HG02571 (cell line): ENCODE results near the gene RAMP2.
"Not testable (repeated sequence)": the region's sequence is repeated elsewhere in the genome, so short reads cannot be mapped to it uniquely, and the experiment has no call there.

Experiments
- ATAC-seq: cut with Tn5 transposase; IDR thresholded peaks from one replicate; pipeline ENCODE4 v1.9.1; 2021; ENCODE audit warnings: mild to moderate bottlenecking, moderate library complexity; ENCODE audit not compliant: unreplicated experiment

The RAMP2 gene

GRCh38 chr17:42760652-42761581, at the start of gene RAMP2:
Gene RAMP2 (plus strand): TSS chr17:42761227. CDS start chr17:42761262, 35 bp downstream.
- no peak for ATAC-seq

DNA sequence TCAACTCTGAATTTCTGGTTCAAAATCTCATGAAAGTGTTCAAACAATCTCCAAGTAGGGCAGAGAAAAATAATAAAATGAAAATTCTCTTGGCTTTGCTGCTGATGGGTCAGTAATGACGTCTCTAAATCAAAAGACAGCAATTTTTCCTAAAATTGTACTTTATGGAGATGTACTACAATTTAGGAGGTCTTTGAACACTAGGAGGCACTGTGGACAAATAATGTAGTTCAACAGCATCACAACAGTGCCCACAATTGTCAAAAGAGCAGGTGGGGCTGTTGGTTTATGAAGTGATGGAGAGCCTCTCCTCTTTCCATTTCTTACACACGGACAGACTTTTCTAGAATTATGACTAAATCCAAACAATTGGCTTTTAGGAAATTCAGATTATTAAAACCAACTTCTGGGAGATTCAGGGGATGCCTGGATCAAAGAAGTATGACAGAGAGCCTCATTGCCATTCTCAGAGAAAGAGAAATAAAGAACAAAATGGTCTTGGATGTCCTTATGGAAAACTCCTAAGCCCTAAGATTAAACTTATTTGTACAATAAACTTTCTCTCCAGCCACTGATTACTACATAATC, 39.9 kb upstream of the RAMP2 start:
- no peak for ATAC-seq

DNA sequence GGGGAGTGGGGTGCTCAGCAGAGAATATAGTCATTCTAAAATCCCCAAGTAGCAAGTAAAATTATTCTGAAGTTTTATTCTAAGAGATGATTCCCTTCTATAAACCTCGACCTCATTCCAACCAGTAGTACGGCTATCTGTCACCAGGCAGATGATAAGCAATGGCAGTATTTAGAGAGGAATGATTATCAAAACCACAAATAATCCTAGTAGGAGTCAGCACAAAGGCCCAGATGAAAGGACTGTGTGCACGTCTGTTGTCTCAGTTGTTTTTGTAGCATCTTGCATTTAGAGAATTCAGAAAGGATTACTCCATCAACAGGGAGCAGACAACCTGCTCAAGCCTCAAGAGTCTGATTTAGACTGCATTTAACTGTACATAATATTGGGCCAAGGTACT, 37.4 kb upstream of the RAMP2 start:
- ATAC-seq, result no peak

DNA sequence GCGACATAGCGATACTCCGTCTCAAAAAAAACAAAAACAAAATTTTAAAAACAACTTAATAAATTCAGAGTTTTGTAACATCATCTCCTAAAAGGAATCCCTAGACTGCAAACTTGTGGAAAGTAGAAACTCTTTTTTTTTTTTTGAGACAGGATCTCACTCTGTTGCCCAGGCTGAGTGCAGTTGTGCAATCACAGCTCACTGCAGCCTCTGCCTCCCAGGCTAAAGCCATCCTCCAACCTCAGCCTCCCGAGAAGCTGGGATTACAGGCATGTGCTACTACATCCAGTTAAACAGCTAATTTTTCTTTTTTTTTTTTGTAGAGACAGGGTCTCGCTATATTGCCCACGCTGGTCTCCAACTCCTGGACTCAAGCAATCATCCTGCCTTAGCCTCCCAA, 35.9 kb upstream of the RAMP2 start:
- ATAC-seq, result no peak

- ATAC-seq, result no peak
Measured at GRCh38 chr17:42740699-42741098, 20.3 kb upstream of the RAMP2 start.

DNA sequence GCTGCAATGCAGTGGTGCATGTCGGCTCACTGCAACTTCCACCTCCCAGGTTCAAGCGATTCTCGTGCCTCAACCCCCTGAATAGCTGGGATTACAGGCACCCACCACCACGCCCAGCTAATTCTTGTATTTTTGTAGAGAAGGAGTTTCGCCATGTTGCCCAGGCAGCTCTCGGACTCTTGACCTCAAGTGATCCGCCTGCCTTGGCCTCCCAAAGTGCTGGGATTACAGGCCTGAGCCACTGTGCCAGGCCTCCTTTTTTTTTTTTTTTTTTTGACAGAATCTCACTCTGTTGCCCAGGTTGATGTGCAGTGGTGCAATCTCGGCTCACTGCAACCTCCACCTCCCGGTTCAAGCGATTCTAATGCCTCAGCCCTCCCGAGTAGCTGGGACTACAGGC, 18.1 kb upstream of the RAMP2 start:
- not testable (repeated sequence) for ATAC-seq

DNA sequence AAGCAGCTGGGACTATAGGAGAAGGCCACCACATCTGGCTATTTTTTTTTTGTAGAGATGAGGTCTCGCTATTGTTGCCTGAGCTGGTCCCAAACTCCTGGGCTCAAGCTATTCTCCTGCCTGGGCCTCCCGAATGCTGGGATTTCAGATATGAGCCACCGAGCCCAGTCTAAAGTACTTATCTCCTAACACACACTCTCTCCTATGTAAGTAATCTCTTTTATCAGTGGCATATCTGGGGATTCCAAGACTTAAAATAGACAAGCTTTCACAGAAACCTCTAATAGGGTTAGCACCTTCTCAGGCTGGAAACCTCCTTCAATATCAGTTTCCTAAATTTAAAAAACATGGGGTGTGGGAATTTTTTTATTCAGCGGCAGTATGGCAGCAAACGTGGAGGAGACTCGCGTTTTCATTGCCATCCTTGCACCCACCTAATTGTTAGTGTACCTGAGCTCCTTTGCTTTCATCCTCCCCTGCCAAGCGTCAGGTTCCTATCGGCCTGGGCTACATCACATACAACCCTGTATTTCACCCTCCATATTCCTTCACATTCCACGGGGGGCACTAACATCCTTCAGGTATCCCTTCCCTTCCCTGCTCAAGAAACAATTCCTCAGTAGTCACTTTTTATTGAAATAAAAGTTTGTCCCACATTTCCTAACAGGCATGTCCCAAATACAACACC, 17.3 kb upstream of the RAMP2 start:
- ATAC-seq, result no peak

DNA sequence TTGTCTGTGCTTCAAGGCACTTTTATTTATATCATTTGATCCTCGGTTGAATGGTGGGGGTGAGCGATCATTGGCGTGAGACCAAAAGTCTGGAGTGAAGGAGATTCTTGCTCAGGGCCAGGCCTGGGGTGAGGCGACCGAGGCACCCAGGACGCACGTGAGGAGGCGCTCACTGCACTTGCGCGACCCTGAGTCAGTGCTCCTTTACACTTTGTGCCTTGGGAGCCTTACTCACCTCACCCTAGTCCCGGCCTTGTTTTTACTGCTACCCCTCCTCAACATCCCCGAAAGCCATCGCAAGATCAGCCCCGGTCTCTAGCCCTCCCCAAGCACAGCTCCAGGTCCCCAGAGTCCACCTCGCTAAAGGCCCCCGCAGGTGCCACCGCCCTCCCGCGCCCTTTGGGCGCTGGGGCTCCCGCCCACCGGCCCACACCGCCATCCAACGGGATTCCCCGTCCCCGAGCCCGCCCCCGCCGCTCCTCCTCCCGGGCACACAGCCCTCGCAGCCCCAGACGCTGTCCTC, 16.7 kb upstream of the RAMP2 start:
- ATAC-seq, result peak; percentile 49

- peak; percentile 77 for ATAC-seq
Measured at GRCh38 chr17:42744806-42745617, 16.0 kb upstream of the RAMP2 start, which contains the start of gene EZH1. Gene EZH1 (minus strand): TSS chr17:42745040. CDS start chr17:42728941, 16,099 bp downstream.

DNA sequence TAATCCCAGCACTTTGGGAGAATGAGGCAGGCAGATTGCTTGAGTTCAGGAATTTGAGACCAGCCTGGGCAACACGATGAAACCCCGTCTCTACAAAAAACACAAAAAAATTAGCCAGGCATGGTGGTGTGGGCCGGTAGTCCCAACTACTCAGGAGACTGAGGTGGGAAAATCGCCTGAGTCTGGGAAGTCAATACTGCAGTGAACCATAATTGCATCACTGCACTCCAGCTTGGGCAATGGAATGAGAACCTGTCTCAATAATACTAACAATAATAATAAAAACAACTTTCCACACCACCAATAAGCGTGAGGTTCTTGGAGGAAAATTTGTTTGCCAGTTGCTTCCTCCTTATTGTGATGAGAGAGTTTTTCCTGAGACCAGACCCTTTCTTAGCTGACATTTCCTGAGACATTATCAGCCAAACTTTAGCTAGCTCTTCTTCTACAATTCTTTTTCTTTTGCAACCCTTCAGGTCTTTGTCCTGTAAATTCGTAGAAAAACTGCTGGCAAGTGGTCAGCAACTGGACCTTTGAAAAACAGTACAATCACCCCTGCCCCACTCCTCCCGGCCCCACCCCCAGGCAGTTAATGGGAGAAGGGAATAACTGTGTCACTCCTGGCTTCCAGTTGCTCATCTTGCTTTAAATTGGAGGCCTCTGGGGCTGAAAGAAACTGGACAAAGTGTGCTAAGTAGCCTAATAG, 12.7 kb upstream of the RAMP2 start:
- no peak for ATAC-seq

DNA sequence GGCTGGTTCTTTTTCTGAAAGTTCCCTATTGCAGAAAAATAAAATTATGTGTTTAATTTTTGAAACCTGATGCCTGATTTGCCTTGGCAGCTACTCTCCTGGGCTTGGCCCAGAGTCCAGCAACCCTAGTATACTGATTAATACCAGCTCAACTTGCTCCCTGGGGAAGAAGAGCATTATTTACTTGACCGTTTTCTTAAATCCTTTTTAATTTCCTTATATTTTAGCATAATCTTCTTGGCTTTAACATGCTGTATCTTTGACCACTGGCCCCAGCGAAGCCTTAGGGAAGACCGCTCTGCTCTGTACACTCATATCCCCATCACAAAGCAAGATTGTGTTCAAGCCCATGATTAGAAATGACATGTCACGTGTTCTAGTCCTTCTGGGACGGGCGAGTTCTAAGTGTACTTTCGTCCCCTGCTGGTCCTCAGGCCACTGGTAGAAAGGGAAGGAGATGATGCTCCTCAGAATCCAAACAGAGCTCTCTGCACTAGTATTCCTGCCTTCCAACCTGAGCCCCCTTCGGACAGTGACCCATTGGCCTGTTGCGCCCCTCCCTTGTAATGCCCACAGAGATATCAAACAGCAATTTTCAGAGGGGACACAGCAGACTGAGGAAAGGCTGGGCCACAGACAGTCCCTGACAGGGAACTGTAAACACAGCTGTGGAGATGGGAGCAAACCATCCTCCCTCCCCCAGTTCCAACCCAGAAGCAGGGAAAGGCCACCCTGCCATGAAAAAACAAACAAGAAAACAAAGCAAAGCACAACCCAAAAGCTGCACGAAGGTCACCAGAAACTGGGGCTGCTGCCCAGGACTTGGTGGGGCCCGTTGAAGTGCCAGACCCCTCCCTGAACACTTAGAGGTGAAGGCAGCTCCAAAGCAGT, 11.9 kb upstream of the RAMP2 start:
- ATAC-seq, result no peak

DNA sequence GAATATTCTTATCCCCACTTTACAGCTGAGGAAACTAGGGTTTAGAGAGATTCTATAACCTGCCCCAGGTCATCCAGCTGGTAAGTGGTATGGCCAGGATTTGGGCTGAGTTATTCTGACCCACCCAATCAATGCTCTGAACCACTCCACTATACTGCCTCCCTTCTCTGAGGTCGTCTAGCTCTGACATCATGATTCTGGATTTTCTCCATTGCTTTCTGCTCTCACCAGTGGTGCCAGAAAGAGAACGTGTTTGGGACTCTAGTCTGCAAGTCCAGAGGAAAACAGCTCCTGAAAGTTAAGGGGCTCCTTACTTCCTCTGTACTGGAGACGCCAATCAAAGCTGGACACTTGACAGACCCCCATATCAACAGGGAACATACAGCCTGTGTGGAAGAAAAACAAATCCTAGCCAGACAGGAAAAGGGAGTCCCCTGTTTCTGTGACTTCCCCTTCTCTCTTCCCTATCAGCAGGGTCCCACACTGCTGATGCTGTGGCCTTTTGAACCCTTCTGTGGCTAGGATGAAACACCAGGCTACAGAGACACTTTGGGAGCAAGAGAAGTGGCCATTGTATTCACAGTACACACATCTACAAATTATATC, 10.2 kb upstream of the RAMP2 start:
- no peak for ATAC-seq

DNA sequence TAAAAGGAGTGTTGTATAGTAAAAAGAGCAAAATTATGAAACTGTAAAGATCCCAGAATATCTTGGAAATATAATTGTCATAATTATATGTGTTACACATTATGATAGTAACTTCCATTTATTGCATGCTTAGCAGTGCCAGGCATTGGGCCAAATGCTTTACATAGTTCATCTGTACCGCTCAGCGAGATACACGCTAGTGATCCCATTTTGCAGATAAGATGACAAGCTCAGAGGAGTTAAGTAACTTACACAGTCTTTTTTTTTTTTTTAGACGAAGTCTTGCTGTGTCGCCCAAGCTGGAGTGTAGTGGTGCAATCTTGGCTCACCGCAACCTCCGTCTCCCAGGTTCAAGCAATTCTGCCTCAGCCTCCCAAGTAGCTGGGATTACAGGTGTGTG, 9.4 kb upstream of the RAMP2 start:
- no peak for ATAC-seq

GRCh38 chr17:42754782-42755181, 6.2 kb upstream of the RAMP2 start:
- ATAC-seq, result no peak

DNA sequence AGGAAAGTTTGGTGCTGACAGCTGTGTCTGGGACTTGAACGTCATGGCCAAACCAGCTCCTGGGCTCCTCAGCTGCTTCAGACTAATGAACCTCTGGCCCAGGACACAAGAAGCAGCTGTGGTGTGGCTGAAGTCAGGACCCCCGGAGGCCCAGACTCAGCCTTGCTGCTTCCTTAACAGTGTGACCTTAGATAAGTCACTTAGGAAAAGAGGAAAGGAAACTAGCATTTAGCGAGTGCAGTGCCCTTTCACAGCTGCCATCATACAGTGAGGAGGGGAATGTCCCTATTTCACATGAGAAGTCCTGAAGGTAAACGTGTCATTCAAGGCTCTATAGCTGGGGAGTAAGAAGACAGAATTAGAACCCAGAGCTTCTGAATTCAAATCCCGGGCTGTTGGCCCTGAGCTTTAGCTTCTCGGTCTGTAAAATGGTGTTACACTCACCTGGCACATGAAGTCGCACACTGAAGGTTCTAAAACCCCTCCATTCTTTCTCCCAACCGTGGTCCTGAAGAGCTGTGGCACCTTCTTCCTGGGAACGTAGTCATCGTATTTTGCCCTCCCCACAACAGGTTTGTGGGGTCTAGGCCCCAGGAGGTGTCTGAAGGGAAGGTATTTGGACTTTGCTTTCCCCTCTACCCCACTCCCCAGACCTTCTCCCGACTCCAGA, 910 bp upstream of the RAMP2 start:
- no peak for ATAC-seq

DNA sequence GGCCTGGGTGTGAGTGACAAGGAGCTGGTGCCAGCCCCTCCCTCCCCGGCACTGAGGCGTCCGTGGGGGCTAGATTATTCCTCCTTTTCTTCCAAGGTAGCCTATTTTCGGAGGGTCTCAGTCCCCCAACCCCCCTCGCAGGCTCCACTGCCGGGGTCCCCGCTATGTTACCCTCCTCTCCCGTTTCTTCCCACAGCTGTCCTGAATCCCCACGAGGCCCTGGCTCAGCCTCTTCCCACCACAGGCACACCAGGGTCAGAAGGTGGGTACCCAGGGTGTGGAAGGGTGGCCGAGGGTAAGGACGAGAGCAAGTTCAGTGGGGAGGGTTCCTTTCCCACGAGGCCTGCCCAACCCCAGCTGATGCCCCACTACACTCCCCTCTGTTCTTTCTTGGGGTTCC, 611 bp downstream of the RAMP2 start:
- no peak for ATAC-seq

- no peak for ATAC-seq
Measured at GRCh38 chr17:42766124-42766523, 5.1 kb downstream of the RAMP2 start.

- ATAC-seq, result no peak
Measured at GRCh38 chr17:42767512-42767911, 6.5 kb downstream of the RAMP2 start.
